GM21528 (cell line): ENCODE data around the gene PNPLA1.

Experiments used
- ATAC-seq: cut with Tn5 transposase; IDR thresholded peaks from one replicate; pipeline ENCODE4 v1.9.1; 2021; ENCODE audit warnings: mild to moderate bottlenecking, moderate library complexity; ENCODE audit not compliant: unreplicated experiment, low FRiP score

The PNPLA1 gene

GRCh38 chr6:36283608-36284007 lies 13.7 kb downstream of the PNPLA1 start:
- ATAC-seq: no peak

DNA sequence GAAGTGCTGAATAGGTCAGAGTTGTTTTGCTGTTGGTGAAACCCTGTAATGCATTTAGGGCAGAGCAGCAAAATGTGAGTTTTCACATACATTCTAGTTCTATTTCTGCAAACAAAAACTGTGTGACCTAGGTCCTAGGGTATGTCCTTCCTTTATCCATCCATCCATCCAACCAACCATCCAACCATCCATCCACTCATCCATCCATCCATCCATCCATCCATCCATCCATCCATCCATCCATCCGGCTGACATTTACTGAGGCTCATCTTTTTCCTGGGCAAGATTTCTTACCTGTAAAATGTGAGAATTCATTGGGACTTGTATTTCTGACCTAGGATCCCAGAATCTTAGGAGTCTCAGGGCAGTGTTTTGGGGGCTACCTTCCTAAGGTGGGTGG lies 14.5 kb downstream of the PNPLA1 start:
- no peak for ATAC-seq

DNA sequence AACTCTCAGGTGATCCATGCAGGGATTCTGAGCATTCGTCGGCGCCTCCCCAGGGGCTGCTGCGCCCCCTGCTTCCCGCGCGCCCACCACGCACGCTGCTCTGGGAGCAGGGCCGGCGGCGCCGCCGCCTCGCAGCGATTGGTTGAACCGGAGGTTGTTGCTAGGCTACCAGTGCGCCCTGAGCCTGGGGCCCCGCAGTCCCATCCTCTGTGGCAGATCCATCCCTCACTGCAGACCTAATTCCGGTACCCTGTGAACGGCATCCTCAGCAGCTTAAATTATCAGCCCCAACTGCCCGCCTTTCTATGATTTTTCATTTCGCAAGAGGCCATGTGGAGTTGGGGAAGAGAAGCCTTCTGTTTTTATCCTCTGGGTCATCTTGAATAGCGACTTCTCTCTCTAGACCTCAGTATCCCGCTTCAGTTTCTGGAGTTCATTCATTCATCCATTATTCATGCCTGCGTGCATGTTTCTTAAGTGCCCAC lies 15.4 kb downstream of the PNPLA1 start:
- no peak for ATAC-seq

- ATAC-seq: no peak
These were observed 15.9 kb downstream of the PNPLA1 start for GRCh38 chr6:36285797-36286196.

GRCh38 chr6:36286858-36287257 lies 17.0 kb downstream of the PNPLA1 start:
- ATAC-seq: no peak

- no peak for ATAC-seq
These were observed 19.5 kb downstream of the PNPLA1 start for GRCh38 chr6:36289281-36289878.

DNA sequence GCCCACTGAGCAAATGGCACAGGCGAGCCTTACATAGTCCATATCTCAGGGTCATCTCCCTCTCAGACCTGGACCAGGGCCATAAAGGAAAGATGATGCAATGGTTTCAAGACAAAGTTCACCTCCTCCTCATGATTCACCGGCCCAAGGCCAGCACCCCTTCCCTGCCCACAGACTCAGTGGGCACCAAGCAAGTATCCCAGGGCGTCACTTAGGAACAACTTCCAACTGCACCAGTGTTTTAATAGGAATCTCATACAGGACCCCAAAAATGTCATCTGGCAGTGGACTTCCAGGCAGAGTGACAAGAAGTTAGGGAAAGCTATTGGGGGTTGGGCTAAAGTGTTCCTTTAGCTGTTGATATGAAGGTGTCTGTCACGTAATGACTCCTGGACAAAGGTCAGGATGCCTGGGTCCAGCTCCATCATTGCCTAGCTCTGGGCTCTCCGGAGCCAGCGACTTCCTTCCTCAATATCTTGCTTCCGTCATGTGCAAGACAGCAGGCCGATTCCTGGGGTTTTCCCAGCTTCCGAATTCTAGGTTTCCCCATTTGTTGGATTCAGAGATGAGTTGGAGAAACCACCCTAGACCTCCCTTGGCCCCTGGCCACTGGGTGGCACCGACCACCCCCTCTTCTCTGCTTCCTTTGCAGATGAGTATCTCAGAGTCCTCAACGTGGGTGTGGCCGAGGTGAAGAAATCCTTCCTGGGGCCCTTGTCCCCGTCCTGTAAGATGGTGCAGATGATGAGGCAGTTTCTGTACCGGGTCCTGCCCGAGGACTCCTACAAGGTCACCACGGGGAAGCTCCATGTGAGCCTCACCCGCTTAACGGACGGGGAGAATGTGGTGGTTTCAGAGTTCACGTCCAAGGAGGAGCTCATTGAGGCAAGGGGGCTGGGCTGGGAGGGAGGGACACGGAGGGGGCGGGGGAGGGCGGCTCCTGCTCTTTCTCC lies 21.1 kb downstream of the PNPLA1 start:
- no peak for ATAC-seq

- no peak for ATAC-seq
These were observed 22.3 kb downstream of the PNPLA1 start for GRCh38 chr6:36292170-36292569.

DNA sequence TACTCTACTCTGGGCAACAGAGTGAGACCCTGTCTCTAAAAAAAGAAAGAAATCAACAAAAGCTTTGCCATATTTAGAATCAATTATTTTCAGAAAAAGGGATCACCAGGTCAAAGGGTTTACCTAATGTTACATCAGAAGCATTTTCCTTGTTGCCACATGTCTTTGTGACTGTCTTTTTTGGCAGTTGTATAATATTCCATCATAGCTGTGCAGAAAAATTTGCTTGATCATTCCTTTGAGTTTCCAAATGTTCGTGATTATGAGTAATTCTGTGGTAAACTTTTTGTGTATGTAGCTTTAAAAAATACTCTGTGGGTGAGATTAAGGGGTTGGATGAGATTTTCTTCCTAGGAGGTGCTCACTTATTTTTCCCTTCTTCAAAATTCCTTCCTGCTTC lies 26.4 kb downstream of the PNPLA1 start:
- no peak for ATAC-seq

DNA sequence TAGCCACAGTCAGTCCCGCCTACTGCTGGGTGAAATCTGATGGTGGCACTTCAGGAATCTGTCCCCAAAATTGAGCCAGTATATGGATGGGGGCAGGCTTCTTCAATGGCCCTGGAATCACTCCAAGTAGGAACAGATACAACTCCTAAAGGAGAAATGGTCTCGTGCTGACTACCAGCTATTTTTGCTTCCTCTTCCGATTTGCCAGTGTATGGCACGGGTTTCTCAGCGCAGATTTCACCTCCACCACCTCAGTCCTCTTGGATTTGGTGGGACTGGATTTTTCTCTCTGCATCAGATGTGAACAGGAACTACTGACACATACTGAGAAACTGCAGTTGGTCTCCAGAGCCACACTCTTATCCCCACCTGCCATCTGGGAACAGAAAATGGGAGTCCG lies 27.2 kb downstream of the PNPLA1 start:
- ATAC-seq: no peak

DNA sequence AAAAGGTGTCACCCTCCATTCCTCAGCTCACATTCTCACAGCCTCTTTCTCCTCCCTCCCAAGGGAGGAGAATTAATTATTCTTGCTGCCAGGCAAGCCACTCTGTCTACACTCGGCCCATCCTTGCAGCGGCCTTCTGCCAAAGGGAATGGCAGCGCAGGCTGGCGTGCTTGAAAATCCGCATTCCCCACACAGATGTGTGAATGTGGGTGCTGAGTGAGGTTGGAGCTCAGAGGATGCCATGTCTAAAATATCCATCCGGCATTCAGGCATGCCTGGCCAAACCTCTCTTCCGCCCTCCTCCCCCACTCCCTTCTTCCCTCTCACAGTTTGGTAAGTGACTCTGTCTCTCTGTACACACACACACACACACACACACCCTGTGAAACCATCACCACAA lies 27.7 kb downstream of the PNPLA1 start:
- ATAC-seq: no peak

DNA sequence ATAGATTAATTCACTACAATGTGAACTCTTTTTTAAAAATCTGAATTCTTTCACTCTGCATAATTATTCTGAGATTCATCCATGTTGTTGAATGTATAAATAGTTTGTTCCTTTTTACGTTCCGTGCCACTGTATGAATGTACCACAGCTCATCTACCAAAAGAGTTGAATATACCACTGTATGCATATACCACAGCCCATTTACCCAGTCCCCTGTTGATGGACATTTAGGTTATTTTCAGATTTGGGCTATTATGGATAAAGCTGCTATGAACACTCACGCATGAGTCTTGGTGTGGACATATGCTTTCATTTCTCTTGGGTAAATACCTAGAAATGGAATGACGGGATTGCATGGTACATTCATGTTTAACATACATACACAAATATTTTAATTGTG lies 28.2 kb downstream of the PNPLA1 start:
- ATAC-seq: no peak

GRCh38 chr6:36301085-36301658 lies 31.3 kb downstream of the PNPLA1 start:
- no peak for ATAC-seq

GRCh38 chr6:36301781-36302180 lies 31.9 kb downstream of the PNPLA1 start:
- no peak for ATAC-seq

GRCh38 chr6:36302227-36302976 lies 32.5 kb downstream of the PNPLA1 start:
- no peak for ATAC-seq

GRCh38 chr6:36305885-36306284 lies 36.0 kb downstream of the PNPLA1 start:
- ATAC-seq: no peak

- ATAC-seq: no peak
These were observed 36.5 kb downstream of the PNPLA1 start for GRCh38 chr6:36306375-36306774.

DNA sequence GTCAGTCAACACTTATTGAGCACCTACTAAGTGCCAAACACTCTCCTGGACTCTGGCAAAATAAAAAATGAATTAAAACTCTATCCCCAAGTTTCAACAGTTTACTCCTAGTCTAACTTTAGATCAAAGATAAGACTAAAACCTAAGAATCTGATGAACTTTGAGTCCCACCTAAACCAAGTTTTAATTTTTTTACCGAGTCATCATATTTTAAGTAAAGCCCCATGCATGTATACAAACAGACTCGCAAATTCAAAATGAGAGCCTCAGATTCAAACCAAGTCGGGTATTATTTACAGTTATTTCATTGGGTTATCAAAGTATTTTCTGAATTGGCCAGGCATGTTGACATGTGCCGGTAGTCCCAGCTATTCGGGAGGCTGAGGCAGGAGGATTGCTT lies 38.7 kb downstream of the PNPLA1 start:
- no peak for ATAC-seq

DNA sequence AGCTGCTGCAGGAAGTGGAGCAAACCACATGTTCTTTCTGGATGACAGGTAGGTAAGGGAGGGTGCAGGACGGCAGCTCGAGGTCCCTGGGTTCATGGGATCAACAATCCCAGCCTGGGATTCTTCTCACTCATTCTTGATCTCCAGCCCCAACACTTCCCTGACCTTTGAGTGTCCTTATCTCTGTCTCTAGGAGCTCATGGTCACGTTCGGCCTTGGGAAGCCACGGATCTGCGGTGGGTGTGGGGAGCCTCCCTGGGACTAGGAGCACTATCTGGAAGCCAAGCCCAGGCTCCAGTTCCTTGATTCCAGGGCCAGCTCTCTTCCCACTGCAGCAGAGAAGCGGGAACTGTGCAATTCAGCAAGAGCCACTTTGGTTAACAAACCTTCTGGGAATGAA lies 39.3 kb downstream of the PNPLA1 start:
- no peak for ATAC-seq

- ATAC-seq: no peak
These were observed 40.0 kb downstream of the PNPLA1 start for GRCh38 chr6:36309900-36310299.
